NCI-H1930 (cell line): ENCODE results near the gene CASP7.

Experiments
- DNase-seq, 2 experiments: peaks; one replicate each; lab custom pipeline; 2025; lab: John Stamatoyannopoulos, UW

Gene CASP7

GRCh38 chr10:113666682-113667252 lies 12.9 kb upstream of the CASP7 start:
- DNase-seq: no peak

GRCh38 chr10:113680190-113681111 lies 739 bp downstream of the CASP7 start:
- no peak for DNase-seq

DNA sequence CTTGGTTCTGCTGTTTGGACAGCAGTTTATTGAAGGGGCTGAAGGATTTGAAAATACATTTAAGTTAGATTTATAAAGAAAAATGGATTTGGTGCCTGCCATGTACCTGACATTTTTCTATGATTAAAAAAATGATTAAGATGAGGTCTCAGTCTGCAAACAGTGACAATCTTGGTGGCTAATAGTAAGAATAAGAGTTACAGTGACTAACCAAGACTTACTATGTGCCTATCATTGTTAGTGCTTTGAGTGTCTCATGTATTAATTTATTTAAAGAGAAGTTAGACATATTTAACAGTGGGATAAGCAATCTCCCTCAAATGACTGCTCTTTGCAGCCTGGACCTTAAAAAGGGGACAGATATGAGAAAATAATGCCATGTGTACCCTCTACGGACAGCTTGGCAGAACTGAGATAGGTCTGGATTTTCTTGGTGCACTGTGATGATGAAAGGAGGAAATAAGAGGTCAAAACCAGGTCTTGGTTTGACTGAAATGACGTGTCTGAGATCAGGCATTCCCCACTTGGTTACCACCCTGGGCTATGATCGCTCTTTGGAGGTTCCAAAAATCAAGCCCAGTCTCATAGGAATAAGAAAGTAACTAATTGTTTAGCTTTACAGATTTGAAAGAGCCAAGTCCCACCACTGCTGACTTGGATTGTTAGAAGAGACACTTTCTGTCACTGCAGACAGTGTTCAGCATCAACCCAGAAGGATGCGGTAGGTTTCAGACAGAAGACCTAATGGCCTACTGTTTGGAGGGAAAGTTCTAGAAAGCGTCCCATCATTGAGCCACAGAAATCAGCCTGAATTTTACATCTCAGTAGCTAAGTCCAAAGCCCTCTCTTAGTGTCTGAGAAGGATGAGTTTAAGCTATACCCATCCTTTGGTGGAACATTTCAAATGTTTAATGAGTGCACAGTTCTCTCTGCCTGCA lies 2.1 kb downstream of the CASP7 start:
- no peak for DNase-seq

- DNase-seq: no peak
Observed at GRCh38 chr10:113683300-113683699, 3.6 kb downstream of the CASP7 start.

- DNase-seq: no peak
Observed at GRCh38 chr10:113686028-113686427, 6.3 kb downstream of the CASP7 start.

GRCh38 chr10:113687037-113687436 lies 7.3 kb downstream of the CASP7 start:
- DNase-seq: no peak

- no peak for DNase-seq
Observed at GRCh38 chr10:113689057-113689456, 9.3 kb downstream of the CASP7 start.

DNA sequence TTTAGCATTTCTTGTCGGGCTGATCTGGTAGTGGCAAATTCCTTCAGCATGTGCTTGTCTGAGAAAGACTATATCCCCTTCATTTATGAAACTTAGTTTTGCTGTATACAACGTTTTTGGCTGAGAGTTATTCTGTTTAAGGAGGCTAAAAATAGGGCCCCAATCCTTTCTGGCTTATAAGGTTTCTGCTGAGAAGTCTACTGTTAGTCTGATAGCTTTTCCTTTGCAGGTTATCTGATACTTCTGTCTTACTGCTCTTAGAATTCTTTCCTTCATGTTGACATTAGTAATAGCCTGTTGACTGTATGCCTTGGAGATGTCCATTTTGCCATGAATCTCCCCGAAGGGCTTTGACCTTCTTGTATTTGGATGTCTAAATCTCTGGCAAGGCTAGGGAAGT lies 9.9 kb downstream of the CASP7 start:
- DNase-seq: no peak

DNA sequence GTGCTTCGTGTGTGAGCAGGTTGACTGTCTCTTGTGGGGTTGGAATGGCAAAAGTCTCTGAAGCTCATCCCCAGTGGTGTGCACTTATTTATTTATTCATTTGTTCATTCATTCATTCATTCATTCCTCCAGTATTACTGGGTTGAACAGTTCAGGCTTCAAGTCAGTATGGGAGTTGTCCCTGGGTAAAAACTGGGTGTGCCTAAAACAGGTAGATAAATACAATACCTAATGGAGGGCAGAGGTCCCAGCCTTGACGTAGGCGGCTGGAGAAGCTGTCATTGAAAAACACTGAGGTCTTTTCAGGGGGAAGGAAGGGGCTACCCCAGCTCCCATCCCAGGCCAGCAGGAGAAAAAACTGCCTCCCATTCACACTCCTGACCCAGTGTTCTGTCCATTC lies 11.0 kb downstream of the CASP7 start:
- DNase-seq: no peak

DNA sequence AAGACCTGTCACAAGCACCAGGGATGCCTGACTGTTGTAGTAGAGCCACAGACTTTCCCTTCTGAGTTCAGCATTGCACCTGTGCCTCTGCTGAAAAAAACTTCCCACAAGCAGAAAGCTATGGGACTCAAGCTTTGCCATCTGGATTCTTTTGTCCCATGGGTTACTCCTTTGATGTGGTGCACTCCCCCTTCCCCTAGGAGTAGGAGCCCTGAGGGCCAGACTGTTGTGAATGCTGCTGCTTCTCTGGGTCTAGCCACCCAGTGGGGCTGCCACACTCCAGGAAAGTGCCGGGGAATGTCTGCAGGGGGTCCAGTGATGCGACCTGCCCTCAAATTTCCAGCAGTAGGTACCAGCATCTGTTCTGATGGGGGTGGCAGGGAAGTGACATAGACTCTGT lies 11.7 kb downstream of the CASP7 start:
- DNase-seq: no peak

GRCh38 chr10:113692271-113692670 lies 12.6 kb downstream of the CASP7 start:
- DNase-seq: no peak

- DNase-seq: no peak
Observed at GRCh38 chr10:113693348-113693747, 13.6 kb downstream of the CASP7 start.

DNA sequence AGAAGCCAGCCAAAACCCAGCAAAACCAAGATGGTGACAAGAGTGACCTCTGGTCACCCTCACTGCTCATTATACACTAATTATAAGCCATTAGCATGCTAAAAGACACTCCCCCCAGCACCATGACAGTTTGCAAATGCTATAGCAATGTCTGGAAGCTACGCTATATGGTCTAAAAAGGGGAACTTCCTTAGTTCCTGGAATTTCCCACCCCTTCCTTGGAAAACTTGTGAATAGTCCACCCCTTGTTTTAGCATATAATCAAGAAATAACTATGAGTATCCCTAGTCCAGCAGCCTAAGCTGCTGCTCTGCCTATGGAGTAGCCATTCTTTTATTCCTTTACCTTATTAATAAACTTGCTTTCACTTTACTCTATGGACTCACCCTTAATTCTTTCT lies 16.0 kb downstream of the CASP7 start:
- no peak for DNase-seq

GRCh38 chr10:113697595-113697994 lies 17.9 kb downstream of the CASP7 start:
- DNase-seq: no peak

DNA sequence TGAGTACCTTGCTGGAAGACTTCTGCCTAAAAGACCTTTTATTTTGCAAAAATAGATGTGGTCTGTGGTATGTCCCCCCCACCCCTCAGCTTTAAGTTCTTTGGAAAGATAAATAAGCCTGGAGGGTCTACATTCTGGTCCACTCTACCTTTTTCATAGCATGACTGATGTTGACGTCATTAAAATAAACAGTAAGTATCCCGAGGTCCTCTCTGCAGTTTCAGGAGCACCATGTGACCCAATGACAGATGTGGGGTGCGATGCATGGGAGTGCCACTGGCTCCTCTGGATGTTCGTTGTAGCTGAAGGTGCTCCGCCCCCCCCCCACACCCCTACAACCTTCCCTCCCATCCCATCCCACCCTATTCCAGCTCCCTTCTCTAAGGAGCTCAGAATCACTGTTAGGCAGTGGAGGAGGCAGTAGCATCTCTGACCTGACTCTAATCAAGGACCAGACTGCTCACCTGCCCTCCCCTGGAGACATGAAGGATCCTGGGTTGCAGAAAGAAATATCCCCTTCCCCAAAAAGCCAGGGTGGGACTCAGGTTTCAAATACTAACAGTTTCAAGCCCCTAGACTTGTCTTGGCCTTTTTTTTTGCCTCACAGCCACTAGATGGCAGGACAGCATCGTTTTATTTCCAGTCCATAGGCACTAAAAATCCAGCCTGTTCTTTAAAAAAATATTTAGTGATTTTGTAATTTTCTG lies 25.1 kb downstream of the CASP7 start:
- no peak for DNase-seq

DNA sequence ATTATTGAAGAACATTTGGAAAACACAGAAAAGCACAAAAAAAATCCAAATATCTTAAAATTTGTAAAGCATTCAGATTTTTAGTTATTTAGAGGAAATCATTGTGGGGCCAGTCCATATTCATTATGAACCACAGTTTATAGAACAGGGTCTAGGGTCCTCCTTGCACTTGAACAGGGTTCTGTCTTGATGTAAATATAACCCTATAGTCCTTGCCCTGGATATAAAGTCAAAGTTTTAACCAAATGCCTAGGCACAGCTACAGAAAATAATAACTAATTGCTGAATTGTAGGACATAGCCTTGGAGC lies 25.6 kb downstream of the CASP7 start:
- DNase-seq: no peak

DNA sequence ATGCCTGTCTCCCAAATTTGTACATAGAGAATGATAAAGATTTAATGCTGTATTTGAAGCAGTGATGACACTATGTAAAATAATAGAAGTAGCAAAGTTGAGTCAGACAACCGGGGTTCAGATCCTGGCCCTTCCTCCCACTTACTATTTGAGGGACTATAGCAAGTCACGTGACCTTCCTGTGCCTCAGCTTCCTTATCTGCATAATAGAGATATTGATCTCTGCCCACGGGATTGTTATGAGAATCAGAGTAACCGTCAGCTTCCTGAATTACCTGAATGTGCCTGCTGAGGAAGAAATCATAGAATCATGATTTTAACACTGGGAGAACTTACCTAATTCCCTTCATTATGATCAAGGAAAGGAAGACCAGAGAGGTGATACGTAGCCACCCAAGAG lies 26.9 kb downstream of the CASP7 start:
- no peak for DNase-seq

GRCh38 chr10:113708640-113709039 lies 28.9 kb downstream of the CASP7 start:
- no peak for DNase-seq

DNA sequence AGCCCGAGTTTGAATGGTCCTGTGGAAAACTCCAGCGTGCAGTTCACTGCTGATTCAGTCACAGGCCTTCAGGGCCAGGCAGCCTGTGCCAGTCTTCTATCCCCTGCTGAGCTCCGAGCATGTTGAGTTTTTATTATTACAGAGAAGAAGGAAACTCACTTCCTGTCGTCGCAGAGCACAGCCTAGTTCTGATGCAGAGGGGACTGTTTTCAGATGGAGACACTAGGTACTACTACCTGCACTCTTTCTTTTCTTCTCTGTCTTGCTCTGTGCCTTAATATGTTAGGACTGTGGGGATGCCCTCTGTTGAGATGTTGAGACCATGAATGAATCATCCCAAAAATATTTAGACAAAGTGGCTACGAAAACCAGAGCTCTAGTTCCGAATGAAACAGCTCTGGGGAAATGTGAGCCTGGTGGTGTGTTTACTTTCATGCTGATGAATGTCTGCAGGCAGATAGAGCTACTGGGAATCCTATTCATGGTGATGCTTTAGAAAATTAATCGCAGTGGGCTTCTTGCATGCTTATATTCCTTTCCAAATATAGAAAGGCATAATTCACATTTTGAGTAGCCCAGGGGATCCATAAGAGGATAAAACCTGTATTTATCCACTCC lies 29.6 kb downstream of the CASP7 start:
- peak in 1 of 2 experiments; percentile 19 for DNase-seq

DNA sequence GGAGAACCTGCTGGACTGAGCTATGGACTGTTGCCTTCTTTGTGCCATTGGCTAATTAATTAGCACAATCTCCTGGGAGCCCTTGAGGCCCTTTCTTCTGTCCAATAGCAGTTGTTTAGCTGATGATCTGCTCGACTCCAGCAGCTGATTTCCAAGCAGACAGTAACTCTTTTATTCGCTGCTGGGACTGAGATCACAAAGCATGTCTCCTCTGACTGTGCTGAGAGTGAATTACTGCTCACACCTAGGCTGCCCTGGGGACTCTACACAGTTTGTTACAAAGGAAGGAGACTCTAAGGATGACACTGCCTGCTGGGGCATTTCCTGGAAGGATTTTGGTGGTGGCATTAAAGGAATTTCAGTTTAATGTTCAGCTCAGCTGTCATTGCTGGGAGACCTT lies 31.4 kb downstream of the CASP7 start:
- no peak for DNase-seq

DNA sequence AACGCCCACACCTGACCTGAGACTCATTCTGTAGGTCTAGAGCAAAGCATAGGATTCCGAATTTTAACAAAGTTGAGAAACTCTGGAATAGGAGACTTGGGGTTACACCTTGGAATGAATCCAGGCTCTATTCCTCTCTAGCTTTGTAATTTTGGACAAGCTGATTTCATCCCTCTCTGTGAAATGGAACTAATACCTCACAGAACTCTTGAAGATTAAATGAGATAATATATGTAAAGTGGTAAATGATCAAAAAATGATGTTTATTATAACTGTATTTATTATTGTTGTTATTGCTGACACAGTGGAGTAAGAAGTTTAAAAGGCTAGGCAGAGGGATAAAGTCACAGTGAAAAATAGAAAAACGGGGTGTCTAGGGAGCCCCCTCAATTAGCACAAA lies 32.3 kb downstream of the CASP7 start:
- no peak for DNase-seq
